HG02588 (cell line): ENCODE data around the gene MACROD2.

ENCODE experiments used
- ATAC-seq: cut with Tn5 transposase; IDR thresholded peaks from one replicate; pipeline ENCODE4 v1.9.1; 2021; ENCODE audit warnings: mild to moderate bottlenecking, moderate library complexity; ENCODE audit not compliant: unreplicated experiment

Gene MACROD2

DNA sequence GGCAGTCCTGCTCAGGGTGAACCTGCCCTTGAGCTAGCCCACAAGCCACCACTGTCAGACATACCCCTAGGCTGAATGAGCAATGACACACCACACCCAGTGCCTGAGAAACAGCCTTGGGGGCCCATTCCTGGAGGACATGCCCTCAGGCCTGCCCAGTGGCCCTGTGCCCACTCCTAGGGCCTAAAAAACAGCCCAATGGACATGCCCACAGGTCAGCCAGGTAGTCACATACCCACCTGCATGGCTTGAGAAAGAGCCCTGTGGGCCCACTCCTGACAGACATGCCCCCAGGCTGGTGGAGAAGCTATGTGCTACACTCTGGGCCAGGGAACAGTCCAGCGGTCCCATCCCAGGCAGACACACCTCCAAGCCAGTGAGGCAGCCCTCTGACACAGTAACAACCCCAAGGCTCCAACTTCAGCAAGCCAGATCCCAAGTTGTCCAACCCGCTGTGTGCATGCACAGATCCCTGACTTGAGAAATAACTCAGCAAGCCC is 2086.8 kb downstream of the MACROD2 start:
- no peak for ATAC-seq

DNA sequence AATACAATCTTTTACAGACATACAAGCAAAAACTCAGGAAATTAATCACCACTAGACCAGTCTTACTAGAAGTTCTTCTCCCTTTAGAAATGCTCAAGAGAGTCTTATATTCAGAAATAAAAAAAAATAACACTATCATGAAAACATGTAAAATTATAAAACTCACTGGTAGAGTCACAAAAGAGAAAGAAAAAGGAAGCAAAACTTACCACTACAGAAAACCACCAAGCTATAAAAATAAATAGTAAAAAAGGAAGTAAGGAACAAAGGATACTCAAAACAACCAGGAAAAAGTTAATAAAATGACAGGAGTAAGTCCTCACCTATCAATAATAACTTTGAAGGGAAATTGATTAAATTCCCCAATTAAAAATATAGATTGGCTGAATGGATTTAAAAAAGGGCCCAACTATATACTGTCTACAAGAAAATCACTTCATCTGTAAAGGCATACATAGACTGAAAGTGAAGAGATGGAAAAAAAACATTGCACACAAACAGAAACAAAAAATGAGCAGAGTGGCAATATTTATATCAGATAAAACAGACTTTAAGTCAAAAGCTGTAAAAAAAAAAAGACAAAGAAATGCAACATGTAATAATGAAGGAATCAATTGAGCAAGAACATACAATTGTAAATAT is 2088.4 kb downstream of the MACROD2 start:
- ATAC-seq = no peak

DNA sequence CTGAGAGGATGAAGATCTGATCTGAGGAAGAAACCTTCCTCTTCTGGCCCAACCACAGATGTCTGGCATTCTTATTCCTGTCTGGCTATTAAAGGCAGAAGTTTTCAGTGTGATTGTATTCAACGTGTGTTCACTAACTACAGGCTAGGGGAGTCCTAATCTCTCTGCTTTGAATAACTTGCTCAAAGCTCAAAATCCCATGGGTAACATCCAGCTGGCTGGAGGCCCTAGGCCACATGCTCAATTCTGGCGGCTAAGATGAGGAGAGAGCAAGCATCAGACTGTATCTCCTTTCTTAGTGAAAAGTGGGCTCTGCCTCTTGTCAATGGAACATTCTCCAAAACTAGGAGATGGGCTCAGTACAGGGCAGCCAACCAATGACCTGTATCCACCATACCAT is 2099.9 kb downstream of the MACROD2 start:
- ATAC-seq = no peak

DNA sequence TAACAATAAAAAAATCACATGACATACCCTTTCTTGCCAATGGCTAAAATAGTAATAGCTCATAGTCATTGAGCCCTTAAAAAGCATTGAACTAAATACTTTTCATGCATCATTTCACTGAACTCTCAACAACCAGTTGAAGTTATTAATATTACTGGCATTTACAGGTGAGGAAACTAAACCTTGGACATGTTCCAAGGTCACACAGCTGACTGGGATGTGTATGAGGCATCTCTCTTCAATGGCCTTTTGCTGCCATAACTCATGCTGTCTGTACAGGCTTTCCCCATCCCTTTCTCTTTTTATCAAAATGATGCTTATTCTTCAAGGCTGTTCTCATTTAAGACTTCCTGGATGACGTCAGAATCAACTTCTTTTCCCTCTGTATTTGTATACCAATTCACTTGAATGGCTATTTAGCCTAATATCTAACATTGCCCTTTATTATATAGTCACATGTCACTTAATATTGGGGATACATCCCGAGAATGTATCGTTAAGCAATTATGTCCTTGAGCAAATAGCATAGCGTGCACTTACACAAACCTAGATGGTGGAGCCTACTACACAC is 2101.5 kb downstream of the MACROD2 start:
- ATAC-seq = no peak

DNA sequence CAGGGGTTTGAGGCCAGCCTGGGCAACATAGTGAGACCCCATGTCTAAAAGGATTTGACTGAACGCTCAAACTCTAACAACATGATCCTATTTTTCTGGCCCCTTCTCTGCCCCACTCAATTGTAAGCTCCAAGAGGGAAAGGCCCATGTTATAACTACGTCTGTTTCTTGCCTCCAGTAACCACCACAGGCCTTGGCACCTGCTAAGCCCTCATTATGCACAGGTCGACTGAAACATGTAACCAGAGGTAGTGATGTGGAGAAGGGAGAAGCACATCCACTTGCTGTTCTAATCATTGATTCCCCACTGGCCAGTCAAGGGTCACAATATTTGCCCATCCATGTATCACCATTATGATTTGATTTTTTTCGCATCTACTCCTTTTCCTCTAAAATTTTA is 2102.5 kb downstream of the MACROD2 start:
- no peak for ATAC-seq

DNA sequence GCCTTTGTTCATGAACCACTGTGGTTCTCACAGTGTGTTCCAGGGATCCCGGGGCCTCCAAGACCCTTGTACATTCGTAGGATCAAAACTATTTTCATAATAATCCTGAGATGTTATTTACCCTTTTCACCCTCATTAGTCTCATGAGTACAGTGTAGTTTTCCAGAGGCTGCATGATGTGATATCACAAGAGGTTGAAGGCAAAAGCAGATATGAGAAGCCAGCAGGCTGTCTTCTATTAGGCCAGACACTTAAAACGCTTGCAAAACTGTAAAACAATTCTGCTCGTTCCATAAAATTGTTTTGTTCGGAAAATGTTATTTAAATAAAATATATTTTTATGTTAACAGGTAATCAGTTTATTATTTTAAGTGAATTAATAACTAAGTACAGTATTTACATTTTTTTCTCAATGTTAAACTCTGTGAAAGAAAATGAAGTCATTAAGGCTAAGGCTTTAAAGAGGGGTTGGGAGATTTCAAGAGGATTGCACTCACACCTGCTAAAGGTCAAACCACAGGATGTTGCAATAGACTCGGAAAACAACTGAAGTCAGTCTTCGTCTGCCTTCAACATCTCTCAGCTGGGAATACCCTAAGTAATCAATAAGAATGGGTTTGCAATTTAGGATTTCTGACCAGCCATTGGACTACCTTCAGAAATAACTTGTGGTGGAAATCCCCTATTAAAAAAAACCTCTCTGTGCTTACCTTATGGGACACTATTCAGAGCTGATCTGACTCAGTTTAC is 2103.7 kb downstream of the MACROD2 start:
- no peak for ATAC-seq

DNA sequence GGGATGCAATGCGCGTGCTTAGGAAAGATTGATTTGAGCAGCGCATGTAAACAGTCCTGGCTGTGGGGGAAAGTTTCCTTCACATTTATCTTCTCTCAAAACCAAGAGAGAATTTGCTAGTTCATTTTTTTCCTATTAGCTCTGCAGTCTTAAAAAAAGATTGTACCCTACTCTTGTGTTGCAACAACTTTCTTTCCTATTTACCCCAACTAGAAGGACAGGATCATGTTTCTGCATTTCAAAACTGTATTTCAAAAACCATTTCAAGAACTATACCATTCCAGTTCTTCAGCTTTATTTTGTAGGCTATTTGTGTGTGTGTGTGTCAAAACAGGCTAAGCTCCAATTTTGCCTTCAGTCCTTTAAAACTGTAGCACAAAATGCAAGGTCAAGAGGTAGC is 2104.8 kb downstream of the MACROD2 start:
- no peak for ATAC-seq

DNA sequence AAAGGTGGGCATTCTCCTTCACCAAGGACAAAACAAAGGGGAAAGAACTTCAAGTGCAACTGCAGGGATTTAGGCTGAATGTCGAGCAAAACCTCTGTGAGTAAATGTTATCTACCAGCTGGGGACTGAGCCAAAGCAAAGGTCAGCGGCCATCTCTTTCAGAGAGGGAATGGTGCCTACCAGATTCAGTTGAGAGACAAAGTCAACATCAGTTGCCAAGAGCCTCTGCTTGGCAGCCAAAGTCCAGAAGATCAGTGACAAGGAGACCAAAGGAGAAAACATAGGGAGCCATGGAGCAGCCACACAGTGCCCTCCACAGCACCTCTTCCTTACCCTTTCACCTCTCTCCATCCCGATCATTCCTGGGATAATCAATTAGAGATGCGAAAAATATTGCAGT is 2105.5 kb downstream of the MACROD2 start:
- ATAC-seq = no peak
